Sciatic nerve (tissue), 2 donors: ENCODE data around the gene ATP13A2. TPM values are rescaled to one million over a fixed set of nuclear protein-coding genes. Genes with fewer than 3 reads are reported as not detected.

ENCODE experiments used
- ATAC-seq: fragments of 200-7000 bp; cut with Tn5 transposase; one replicate; pipeline ENCODE4 v1.9.1; 2020; ENCODE audit warnings: mild to moderate bottlenecking, moderate library complexity
- DNase-seq: peaks from one replicate; pipeline ENCODE4 v3.0.0-alpha.2; 2020; ENCODE audit warnings: low spot score
- intact Hi-C: fragments of 100-400 bp; cut with DNase I; formaldehyde crosslinking; loops from one replicate; pipeline ENCODE4 v1.14.2; 2022
- total RNA-seq: library from RNA; stranded (reverse); fragmentation: NEBNext Ultra II Directional; extraction: Animal tissue kit (Norgen Biotek cat#: 25700); gene quantifications from one replicate; pipeline ENCODE4 v1.2.1, GENCODE V29; 2021
- donor health status: DM: no; HTN: no; CAD: no.
- donor health status: DM: no; HTN: no; CAD: no.

Gene ATP13A2
- total RNA-seq, 1 donor from 2014 or later, result 40.8 TPM

DNA sequence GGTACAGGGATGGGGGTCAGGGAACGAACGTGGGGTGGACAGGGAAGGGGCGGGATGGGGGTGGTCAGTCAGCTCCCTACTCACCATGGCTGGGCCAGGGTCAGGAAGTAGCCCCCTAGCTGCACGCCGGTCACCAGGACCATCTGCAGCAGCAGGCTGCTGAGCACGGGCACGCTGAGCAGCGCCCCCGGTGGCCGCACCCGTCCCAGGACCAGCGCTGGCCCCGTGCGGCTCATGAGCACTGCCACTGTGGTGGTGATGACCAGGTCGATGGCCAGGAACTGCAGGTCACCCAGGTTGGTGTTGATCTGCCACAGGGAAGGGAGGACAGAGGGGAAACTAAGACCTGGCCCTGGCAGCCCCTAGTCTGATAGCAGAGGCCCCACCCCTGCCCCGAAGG, 24.8 kb downstream of the ATP13A2 start:
- ATAC-seq (no peak), DNase-seq (no peak)
- intact Hi-C loops, result no loop called here

- ATAC-seq, result no peak
- intact Hi-C loops, result no loop called here
Measured at GRCh38 chr1:16986560-16986959, 25.2 kb downstream of the ATP13A2 start.

DNA sequence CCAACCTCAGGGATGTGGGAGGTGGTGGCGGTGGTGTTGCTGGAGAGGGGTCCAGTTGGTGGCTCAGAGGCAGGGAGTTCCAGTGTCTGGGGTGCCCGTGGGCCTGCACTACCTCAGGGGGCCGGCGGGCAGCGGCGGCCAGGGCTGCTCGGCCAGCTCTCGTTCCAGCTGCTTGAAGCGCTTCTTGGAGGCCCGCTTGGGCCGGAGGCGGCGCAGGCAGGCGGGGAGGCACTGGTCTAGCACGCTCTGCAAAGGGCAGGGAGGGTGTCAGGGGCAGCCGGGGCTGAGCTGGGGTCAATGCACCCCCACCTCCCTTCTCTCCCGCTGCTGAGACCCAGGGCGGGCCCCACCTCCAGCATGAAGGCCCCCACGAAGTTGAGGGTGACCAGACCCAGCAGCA, 25.6 kb downstream of the ATP13A2 start:
- ATAC-seq, result no peak

More at GRCh38 chr1:16986560-16986959, 25.2 kb downstream of the ATP13A2 start:
- no peak for DNase-seq

GRCh38 chr1:16984717-16985116, 27.0 kb downstream of the ATP13A2 start:
- intact Hi-C loops, result no loop called here

More for the DNA sequence above, 25.6 kb downstream of the ATP13A2 start:
- intact Hi-C loops, result no loop called here
- no peak for DNase-seq

GRCh38 chr1:16983649-16984048, 28.1 kb downstream of the ATP13A2 start:
- ATAC-seq, result no peak
- DNase-seq, result no peak
- intact Hi-C loops, result no loop called here

More at GRCh38 chr1:16984717-16985116, 27.0 kb downstream of the ATP13A2 start:
- peak; percentile 65 for ATAC-seq
- DNase-seq, result peak; percentile 78

- ATAC-seq, result no peak
- DNase-seq, result no peak
Measured at GRCh38 chr1:16982902-16983301, 28.8 kb downstream of the ATP13A2 start.

DNA sequence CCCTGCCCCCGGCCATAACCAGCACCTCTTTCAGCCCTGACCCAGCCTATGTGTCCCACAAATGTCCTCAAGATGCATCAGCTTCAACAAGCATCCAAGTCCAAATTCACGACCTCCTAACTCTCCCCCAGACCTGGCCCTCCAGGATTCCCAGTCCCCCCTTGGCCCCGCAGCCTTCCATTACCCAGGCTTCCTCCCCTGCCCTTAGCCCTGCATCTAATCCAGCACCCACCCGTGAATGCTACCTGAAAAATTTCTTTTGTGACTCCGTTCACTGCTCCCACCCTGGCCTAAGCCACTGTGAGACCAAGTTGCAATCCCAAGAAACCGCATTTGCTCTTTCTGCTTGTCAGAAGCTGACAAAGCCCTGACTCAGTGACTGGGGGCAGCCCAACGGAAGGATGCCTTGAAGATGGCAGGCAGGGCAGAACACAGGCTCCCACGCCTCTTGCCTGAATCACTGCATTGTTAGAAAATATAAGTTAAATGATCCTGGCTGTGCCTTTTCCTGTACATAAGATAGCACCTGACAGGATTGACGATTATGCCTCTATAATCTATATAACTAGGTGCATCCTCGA, 30.4 kb downstream of the ATP13A2 start:
- no peak for ATAC-seq
- intact Hi-C loops, result no loop called here
- no peak for DNase-seq

More at GRCh38 chr1:16982902-16983301, 28.8 kb downstream of the ATP13A2 start:
- intact Hi-C loops, result no loop called here

- DNase-seq (no peak), ATAC-seq (no peak)
- intact Hi-C loops, result no loop called here
Measured at GRCh38 chr1:16980473-16981268, 31.1 kb downstream of the ATP13A2 start, which contains the start of gene MFAP2. Gene MFAP2, minus strand, starts transcription at chr1:16980620. Its CDS starts 2,347 bp downstream, at chr1:16978273.

GRCh38 chr1:16979475-16980327, 32.0 kb downstream of the ATP13A2 start:
- DNase-seq, result no peak
- intact Hi-C loops, result no loop called here
- ATAC-seq, result peak; percentile 30

GRCh38 chr1:16978567-16979474, 32.9 kb downstream of the ATP13A2 start:
- no peak for DNase-seq
- intact Hi-C loops, result no loop called here
- peak; percentile 77 for ATAC-seq

DNA sequence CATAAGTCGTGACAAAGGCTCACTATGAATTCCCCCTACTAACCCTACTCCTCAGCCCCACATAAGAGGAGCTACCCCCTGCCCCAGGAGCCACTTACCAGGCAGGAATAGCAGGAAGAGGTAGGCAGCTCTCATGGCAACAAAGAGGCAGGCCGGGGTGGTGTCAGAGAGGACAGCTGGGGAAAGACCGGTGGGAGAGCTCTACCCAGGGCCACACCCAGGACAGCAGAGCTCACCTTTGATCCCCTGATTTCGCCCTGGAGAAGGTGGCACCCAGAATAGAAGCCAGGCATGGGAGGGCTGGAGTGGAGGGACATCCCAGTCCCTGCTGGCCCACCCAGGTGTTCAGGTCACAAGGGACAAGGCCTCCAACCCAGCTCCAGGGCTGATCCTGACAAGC, 33.6 kb downstream of the ATP13A2 start:
- intact Hi-C loops, result no loop called here
- ATAC-seq (no peak), DNase-seq (no peak)

GRCh38 chr1:16977377-16977776, 34.4 kb downstream of the ATP13A2 start:
- ATAC-seq (no peak), DNase-seq (no peak)
- intact Hi-C loops, result no loop called here

DNA sequence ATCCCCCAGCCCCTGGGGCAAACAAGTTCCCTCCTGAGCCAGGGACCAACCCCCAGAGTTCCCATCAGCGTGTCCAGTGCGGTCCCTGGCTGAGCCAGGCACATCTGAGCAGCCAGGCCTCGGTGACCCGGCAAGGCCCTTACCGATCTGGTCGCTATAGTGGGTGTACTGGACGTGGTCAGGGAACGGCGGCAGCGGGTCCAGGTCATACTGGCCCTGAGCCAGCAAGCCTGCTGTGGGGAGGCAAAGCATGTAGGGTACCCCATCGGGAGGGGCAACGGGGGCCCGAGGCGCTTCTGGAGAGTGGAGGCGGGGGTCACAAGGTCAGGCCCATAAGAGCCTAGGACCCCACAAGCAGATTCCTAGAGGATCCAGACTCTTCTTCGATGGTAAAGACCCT, 34.8 kb downstream of the ATP13A2 start:
- intact Hi-C loops, result no loop called here
- no peak for DNase-seq
- no peak for ATAC-seq

- intact Hi-C loops, result no loop called here
- no peak for DNase-seq
- ATAC-seq, result no peak
Measured at GRCh38 chr1:16975838-16976237, 35.9 kb downstream of the ATP13A2 start.

GRCh38 chr1:16975211-16975610, 36.5 kb downstream of the ATP13A2 start:
- no peak for DNase-seq
- intact Hi-C loops, result no loop called here
- ATAC-seq, result no peak

DNA sequence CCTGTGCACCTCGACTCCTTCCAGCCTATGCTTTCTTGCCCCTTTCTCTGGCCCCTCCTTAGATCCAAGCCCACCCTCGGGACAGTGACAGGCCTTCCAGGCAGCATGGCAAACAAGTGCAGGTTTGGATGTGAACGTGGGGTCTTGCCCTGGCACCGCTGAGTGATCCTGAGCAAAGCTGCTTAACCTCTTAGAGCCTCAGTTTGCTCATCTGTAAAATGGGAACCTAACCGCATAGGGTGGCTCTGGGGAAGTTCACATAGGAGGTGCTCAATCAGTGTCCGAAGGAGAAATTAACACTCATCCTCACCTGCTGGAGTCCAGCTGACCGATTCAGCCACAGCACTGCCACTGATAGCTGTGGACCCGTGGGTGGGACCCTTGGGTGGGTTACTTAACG, 38.5 kb downstream of the ATP13A2 start:
- intact Hi-C loops, result no loop called here
- no peak for DNase-seq
- no peak for ATAC-seq

GRCh38 chr1:16972189-16972895, 39.4 kb downstream of the ATP13A2 start:
- intact Hi-C loops, result no loop called here
- ATAC-seq (peak; percentile 18), DNase-seq (no peak)
